LNCAP (cell line): ENCODE measurements around the gene PER3.

ENCODE experiments used
- CTCF ChIP-seq: fragments of 450-650 bp; IDR thresholded peaks from 2 replicates; pipeline ENCODE4 v1.5.1; 2017; ENCODE audit warnings: mild to moderate bottlenecking

The PER3 gene

GRCh38 chr1:7783826-7784491 lies at the start of gene PER3:
Gene PER3 (plus strand): TSS chr1:7784291. CDS start chr1:7784878, 587 bp downstream.
- no peak for TF ChIP-seq CTCF

- TF ChIP-seq CTCF, result no peak
These were observed 46.0 kb upstream of the PER3 start for GRCh38 chr1:7738044-7738443.

- no peak for TF ChIP-seq CTCF
These were observed 40.7 kb upstream of the PER3 start for GRCh38 chr1:7743346-7743745.

- TF ChIP-seq CTCF, result no peak
These were observed 39.2 kb upstream of the PER3 start for GRCh38 chr1:7744882-7745281.

- TF ChIP-seq CTCF, result no peak
These were observed 38.3 kb upstream of the PER3 start for GRCh38 chr1:7745783-7746182.

- no peak for TF ChIP-seq CTCF
These were observed 36.5 kb upstream of the PER3 start for GRCh38 chr1:7747605-7748004.

GRCh38 chr1:7749126-7749525 lies 35.0 kb upstream of the PER3 start:
- TF ChIP-seq CTCF, result no peak

GRCh38 chr1:7751174-7751573 lies 32.9 kb upstream of the PER3 start:
- TF ChIP-seq CTCF, result no peak
